NOMO-1 treated with DMSO at 0.1 percent for 48 hours (cell line): Measurements from ENCODE around the gene GADD45A.
"Not testable (repeated sequence)": the region's sequence is repeated elsewhere in the genome, so short reads cannot be mapped to it uniquely, and the experiment has no call there.

Source experiments
- DNase-seq: peaks from one replicate; lab custom pipeline; 2025; ENCODE audit not compliant: unreplicated experiment; lab: John Stamatoyannopoulos, UW

GADD45A gene

GRCh38 chr1:67717876-67718275 lies 32.9 kb downstream of the GADD45A start:
- no peak for DNase-seq

GRCh38 chr1:67719329-67720196 lies 34.6 kb downstream of the GADD45A start:
- DNase-seq, result no peak

GRCh38 chr1:67721112-67721511 lies 36.1 kb downstream of the GADD45A start:
- DNase-seq, result no peak

DNA sequence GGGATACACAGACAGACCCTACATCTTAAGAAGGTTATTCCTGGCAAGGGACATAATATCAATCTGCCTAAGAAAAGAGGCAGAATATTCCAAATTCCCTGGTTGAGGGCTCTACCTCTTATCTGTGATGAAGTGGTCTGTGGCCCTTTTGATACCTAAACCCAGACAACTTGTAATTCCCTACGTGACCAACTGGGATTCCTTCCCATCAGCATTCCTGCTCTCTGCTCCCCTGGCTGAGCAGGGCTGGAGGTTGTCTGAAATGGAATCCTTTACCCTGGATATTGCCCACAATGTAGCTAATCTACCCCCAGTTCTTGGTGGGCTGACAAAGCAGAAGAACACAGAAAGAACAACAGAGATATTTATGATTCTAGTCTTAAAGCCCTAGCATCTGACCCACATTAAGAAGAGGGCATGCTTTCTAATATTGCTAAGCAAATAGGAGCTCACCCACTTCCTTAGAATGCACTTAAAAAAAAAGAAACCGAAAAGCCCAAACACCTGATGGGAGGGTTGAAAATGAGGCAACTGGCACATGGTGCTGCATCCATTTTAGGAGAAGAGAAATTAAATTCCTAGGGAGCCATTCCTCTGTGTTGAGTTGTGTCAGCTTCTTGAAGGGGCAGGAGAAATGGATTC lies 36.8 kb downstream of the GADD45A start:
- no peak for DNase-seq

GRCh38 chr1:67722292-67722944 lies 37.4 kb downstream of the GADD45A start:
- DNase-seq, result no peak

- DNase-seq, result no peak
Observed at GRCh38 chr1:67723126-67723525, 38.1 kb downstream of the GADD45A start.

- DNase-seq, result no peak
Observed at GRCh38 chr1:67723620-67724019, 38.6 kb downstream of the GADD45A start.

- no peak for DNase-seq
Observed at GRCh38 chr1:67724928-67725560, 40.0 kb downstream of the GADD45A start.

DNA sequence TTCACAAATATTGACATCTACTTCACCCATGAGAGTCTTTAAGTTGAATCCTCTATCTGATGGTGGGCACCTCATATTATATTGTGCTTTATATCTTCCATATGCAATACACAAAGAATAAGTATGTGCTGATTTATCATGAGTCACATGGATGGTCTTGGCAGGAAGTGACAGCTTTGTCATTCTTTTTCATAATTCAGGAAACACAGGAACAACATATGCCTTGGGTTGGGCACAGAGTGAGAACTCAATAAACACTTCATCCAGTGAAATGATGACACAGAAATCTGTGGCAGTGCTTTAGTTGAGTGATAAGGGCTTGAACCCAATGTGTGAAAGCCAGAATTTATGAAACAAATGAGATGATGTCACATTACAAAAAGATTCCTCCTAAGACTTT lies 41.2 kb downstream of the GADD45A start:
- DNase-seq, result no peak

- no peak for DNase-seq
Observed at GRCh38 chr1:67729872-67730271, 44.9 kb downstream of the GADD45A start.

DNA sequence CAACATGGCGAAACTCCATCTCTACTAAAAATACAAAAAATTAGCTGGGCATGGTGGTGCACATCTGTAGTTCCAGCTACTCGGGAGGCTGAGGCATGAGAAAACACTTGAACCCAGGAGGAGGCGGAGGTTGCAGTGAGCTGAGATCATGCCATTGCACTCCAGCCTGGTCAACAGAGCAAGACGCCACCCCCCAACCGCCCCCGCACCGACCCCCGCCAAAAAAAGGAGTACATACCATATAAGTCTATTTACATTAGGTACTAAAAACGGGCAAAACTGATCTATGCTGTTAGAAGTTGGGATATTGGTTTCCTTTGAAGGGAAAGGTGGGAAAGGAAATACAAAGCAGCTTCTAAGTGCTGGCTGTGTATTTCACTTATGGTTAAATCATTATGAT lies 45.3 kb downstream of the GADD45A start:
- DNase-seq, result not testable (repeated sequence)

- no peak for DNase-seq
Observed at GRCh38 chr1:67731322-67731721, 46.3 kb downstream of the GADD45A start.

GRCh38 chr1:67732750-67733151 lies 47.8 kb downstream of the GADD45A start:
- DNase-seq, result peak; percentile 52

DNA sequence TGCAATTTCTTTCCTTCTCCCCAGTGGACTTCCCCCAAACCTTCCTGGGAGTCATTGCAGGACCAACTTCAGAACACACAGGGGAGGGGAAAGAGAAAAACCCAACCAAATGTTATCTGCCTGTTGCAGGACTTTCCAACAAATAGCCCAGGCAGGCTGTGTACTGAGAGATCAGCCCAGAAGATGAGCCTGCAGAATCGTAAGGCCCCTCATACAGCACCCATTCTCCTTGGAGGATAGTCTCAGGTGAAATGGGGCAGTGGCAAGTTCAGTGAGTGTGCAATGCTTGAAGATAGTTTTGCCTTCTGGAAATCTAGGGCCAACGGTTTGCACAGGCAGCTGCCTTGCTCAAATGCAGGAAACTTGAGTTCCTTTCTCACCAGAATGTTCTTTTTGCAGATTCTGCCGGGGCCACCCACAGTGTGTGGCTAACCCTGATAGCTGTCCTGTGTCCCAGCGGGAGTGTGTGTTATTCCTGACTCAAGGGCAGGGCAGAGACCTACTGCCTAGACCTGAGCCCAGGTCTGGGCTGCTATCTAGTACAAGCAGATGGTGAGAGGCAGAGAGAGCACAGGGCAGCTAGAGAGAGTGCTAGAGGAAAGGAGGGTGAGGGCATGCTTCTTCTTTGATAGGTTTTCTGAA lies 48.8 kb downstream of the GADD45A start:
- DNase-seq, result no peak

DNA sequence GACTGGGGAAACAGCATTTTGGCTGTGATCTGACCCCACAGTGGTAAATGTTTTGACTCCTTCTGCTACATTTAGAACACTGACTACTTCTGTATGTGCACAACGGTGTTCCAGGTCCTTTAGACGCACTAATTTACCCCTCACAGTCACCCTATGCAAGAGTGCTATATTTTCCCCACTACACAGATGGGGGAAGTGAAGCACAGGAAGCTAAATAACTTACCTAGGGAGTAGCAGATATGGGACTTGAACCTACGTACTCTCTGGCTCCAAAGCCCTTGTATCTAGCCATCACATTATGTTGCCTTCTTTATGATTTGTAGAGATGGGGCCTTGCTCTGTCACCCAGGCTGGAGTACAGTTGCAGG lies 49.3 kb downstream of the GADD45A start:
- no peak for DNase-seq

GRCh38 chr1:67735206-67735605 lies 50.2 kb downstream of the GADD45A start:
- no peak for DNase-seq

DNA sequence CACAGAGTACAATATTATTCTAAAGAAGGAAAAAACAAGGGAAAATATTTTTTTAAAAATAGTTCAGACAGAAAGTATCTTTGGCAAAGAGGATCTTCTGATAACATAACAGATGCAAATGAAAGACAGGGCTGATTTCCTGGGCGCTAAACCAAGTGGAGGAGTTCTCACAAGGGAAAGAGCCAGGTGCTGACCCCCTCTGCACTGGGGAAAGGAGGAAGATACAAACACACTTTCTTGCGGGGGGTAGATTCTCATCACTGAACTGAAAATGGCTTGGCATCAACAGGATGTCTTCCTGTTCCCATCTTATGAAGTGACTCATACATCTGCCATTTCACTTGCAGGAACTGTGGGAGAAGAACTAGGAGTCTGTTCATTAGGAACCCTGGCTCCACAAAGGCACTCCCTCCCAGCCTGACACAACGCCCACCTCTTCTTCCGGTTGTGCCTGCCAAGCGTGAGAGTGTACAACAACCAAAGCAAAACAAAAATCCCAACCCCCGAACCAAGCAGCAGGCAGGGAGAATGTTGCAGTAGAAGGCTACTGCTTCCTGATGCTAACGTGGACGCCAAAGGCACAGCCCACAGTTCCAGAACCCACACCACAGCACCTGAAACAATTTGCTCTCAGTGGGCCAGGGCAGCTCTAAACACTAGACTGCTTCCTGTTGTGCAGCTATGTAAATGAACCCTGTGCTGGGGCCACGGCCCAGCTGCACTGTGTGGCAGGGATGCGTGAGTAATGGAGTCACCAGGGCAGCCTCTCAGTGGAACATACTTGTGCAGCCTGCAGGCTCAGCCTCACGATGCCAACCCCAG lies 51.0 kb downstream of the GADD45A start:
- no peak for DNase-seq

DNA sequence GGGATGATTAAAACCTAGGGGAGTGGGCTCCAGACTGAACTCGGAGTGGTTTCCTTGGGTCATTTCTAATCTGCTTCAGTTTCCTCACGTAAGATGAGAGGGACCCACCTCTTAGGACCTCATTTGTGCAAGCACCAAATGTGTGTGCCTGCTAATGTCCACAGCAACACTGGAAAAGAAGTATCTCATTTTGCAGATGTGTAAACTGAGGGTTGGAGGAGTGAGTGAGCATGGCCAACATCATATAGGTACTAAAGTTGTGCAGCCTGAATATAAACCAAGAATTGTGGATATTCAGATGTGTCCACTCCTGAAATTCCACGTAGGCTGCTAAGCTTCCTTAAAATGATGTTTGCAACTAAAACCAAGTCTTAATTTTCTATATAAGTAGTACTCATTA lies 51.7 kb downstream of the GADD45A start:
- no peak for DNase-seq

DNA sequence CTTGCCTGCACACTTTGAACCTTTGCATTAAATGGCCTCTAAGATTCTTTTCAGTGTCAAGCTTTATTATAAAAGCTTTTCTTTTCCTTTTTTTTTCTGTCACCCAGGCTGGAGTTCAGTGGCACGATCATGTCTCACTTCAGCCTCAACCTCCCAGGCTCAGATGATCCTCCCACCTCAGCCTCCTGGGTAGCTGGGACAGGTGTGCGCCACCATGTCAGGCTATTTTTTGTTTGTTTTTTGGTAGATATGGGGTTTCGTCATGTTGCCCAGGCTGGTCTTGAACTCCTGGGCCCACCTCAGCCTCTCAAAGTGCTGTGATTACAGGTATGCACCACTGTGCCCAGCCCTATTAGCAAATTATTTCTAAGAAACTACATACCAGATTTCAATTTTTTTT lies 52.9 kb downstream of the GADD45A start:
- DNase-seq, result no peak
